ENCODE measurements around the gene SHC2. TPM values are rescaled to one million over a fixed set of nuclear protein-coding genes. Genes with fewer than 3 reads are reported as not detected.
A peak's percentile ranks its signal among the peaks of the same experiment; 100 is the strongest.

Gene SHC2
- total RNA-seq: under 1 TPM in 1 of 2 experiments, not detected in 1; 0.21 TPM

GRCh38 chr19:460877-461720 lies at the start of gene SHC2:
Gene SHC2 (minus strand): TSS chr19:461033. CDS start chr19:460996, 37 bp downstream.
- peaks cover 14% of the 10 kb centered on the region for H3K27me3 Mint-ChIP-seq
- ATAC-seq: no peak
- peaks cover 8% of the 10 kb centered on the region for H3K4me1 Mint-ChIP-seq
- no peak within 1 kb of the TSS for H3K27ac Mint-ChIP-seq
- no peaks in the 10 kb centered on the region for H3K36me3 Mint-ChIP-seq (ENCODE audit: low read depth)
- intact Hi-C loops (cut with DNase I, micrococcal nuclease): no loop called here
- no peaks in the 10 kb centered on the region for H3K9me3 Mint-ChIP-seq (ENCODE audit: low read depth)
- peak within 1 kb of the TSS; percentile 45 for H3K4me3 Mint-ChIP-seq
- DNase-seq: no peak
- ChIA-PET CTCF (no interaction called here), POLR2A (no interaction called here)

- ChIA-PET CTCF (interaction anchor here (1.0 to 1.4 kb wide), 2 partner anchors 13 to 20 kb away, joined by 3 to 4 read pairs; no protein-coding TSS in a partner anchor), POLR2A (no interaction called here)
- Mint-ChIP-seq H3K27ac (peak overlapping the region; percentile 92), H3K36me3 (ENCODE audit: low read depth) (peaks cover 6% of the 10 kb centered on the region), H3K4me3 (peak overlapping the region; percentile 95), H3K4me1 (peaks cover 42% of the 10 kb centered on the region), H3K27me3 (no peaks in the 10 kb centered on the region), H3K9me3 (ENCODE audit: low read depth) (no peaks in the 10 kb centered on the region)
- ATAC-seq (no peak), DNase-seq (no peak)
- intact Hi-C loops (cut with DNase I, micrococcal nuclease): no loop called here
Measured at GRCh38 chr19:508204-509150, 47.6 kb upstream of the SHC2 start.

GRCh38 chr19:507286-508203 lies 46.7 kb upstream of the SHC2 start, which contains the start of gene TPGS1:
Gene TPGS1 (plus strand): TSS chr19:507497. CDS start chr19:507507, 10 bp downstream.
- peak within 1 kb of the TSS; percentile 95 for H3K4me3 Mint-ChIP-seq
- ChIA-PET CTCF (interaction anchor here (0.6 to 1.8 kb wide), 10 partner anchors 11 to 164 kb away, joined by 3 to 18 read pairs (median 6); partner anchors contain the start of genes C2CD4C, CDC34 and MADCAM1), POLR2A (interaction anchor here (1.0 kb wide), 1 partner anchor 10 kb away, joined by 4 read pairs; no protein-coding TSS in a partner anchor)
- peaks cover 6% of the 10 kb centered on the region for H3K36me3 Mint-ChIP-seq (ENCODE audit: low read depth)
- H3K27ac Mint-ChIP-seq: peak within 1 kb of the TSS; percentile 100
- intact Hi-C loops (cut with DNase I, micrococcal nuclease): loop anchor here (1.0 to 2.0 kb wide), 9 partner anchors 18 to 290 kb away; partner anchors contain the start of genes CDC34 (in 2 of the 2), BSG (in 1 of the 2), MIER2 (in 1 of the 2) and PTBP1 (in 1 of the 2)
- DNase-seq (peak; percentile 92), ATAC-seq (peak; percentile 64)
- H3K4me1 Mint-ChIP-seq: peaks cover 46% of the 10 kb centered on the region
- no peaks in the 10 kb centered on the region for H3K27me3 Mint-ChIP-seq
- no peaks in the 10 kb centered on the region for H3K9me3 Mint-ChIP-seq (ENCODE audit: low read depth)

- Mint-ChIP-seq H3K27ac (peak overlapping the region; percentile 100), H3K4me3 (peak overlapping the region; percentile 95), H3K4me1 (peaks cover 41% of the 10 kb centered on the region), H3K9me3 (ENCODE audit: low read depth) (no peaks in the 10 kb centered on the region), H3K27me3 (no peaks in the 10 kb centered on the region), H3K36me3 (ENCODE audit: low read depth) (peaks cover 6% of the 10 kb centered on the region)
- ATAC-seq: peak; percentile 72
- POLR2A ChIA-PET: interaction anchor here (0.5 to 1.0 kb wide), 4 partner anchors 9 to 437 kb away, joined by 4 to 6 read pairs (median 4); partner anchors contain the start of gene MADCAM1
- peak; percentile 97 for DNase-seq
- intact Hi-C loops (cut with DNase I, micrococcal nuclease): loop anchor here (1.0 to 2.0 kb wide), 9 partner anchors 17 to 291 kb away; partner anchors contain the start of genes CDC34 (in 2 of the 2), BSG (in 1 of the 2), MIER2 (in 1 of the 2) and PTBP1 (in 1 of the 2)
- CTCF ChIA-PET: interaction anchor here (0.6 to 1.8 kb wide), 12 partner anchors 11 to 163 kb away, joined by 3 to 18 read pairs (median 5); partner anchors contain the start of genes C2CD4C, CDC34 and MADCAM1
Measured at GRCh38 chr19:506404-507285, 45.8 kb upstream of the SHC2 start.

- Mint-ChIP-seq H3K9me3 (ENCODE audit: low read depth) (no peaks in the 10 kb centered on the region), H3K4me1 (peaks cover 28% of the 10 kb centered on the region), H3K27ac (no peak overlapping the region), H3K27me3 (no peaks in the 10 kb centered on the region), H3K4me3 (no peak overlapping the region), H3K36me3 (ENCODE audit: low read depth) (peaks cover 3% of the 10 kb centered on the region)
- intact Hi-C loops (cut with DNase I, micrococcal nuclease): no loop called here
- DNase-seq: no peak
- no peak for ATAC-seq
- CTCF ChIA-PET: interaction anchor here (1.6 kb wide), 1 partner anchor 9 kb away, joined by 7 read pairs; no protein-coding TSS in a partner anchor
- POLR2A ChIA-PET: no interaction called here
Measured at GRCh38 chr19:504616-505015, 43.8 kb upstream of the SHC2 start.

GRCh38 chr19:501646-502045 lies 40.8 kb upstream of the SHC2 start:
- CTCF ChIA-PET: no interaction called here
- Mint-ChIP-seq H3K27me3 (peaks cover 11% of the 10 kb centered on the region), H3K36me3 (ENCODE audit: low read depth) (no peaks in the 10 kb centered on the region), H3K4me1 (peaks cover 14% of the 10 kb centered on the region), H3K9me3 (ENCODE audit: low read depth) (no peaks in the 10 kb centered on the region), H3K27ac (no peak overlapping the region), H3K4me3 (no peak overlapping the region)
- no peak for ATAC-seq
- intact Hi-C loops (cut with DNase I, micrococcal nuclease): no loop called here
- no peak for DNase-seq
- POLR2A ChIA-PET: no interaction called here

GRCh38 chr19:498977-499623 lies 38.3 kb upstream of the SHC2 start:
- Mint-ChIP-seq H3K36me3 (ENCODE audit: low read depth) (no peaks in the 10 kb centered on the region), H3K27ac (no peak overlapping the region), H3K9me3 (ENCODE audit: low read depth) (no peaks in the 10 kb centered on the region), H3K4me3 (no peak overlapping the region), H3K4me1 (peaks cover 8% of the 10 kb centered on the region), H3K27me3 (peaks cover 13% of the 10 kb centered on the region)
- ATAC-seq: no peak
- ChIA-PET CTCF (no interaction called here), POLR2A (no interaction called here)
- intact Hi-C loops (cut with DNase I, micrococcal nuclease): no loop called here
- DNase-seq: no peak

- CTCF ChIA-PET: interaction anchor here (1.3 kb wide), 1 partner anchor 12 kb away, joined by 7 read pairs; no protein-coding TSS in a partner anchor
- no peak for DNase-seq
- ATAC-seq: no peak
- Mint-ChIP-seq H3K27ac (no peak overlapping the region), H3K4me3 (no peak overlapping the region), H3K9me3 (ENCODE audit: low read depth) (no peaks in the 10 kb centered on the region), H3K4me1 (peaks cover 8% of the 10 kb centered on the region), H3K36me3 (ENCODE audit: low read depth) (no peaks in the 10 kb centered on the region), H3K27me3 (peaks cover 13% of the 10 kb centered on the region)
- intact Hi-C loops (cut with DNase I, micrococcal nuclease): no loop called here
- POLR2A ChIA-PET: no interaction called here
Measured at GRCh38 chr19:498511-498891, 37.7 kb upstream of the SHC2 start.

- H3K27ac Mint-ChIP-seq: no peak overlapping the region
- intact Hi-C loops (cut with DNase I, micrococcal nuclease): no loop called here
- ChIA-PET POLR2A (interaction anchor here (0.9 kb wide), 1 partner anchor 9 kb away, joined by 4 read pairs; no protein-coding TSS in a partner anchor), CTCF (interaction anchor here (1.3 kb wide), 1 partner anchor 13 kb away, joined by 7 read pairs; no protein-coding TSS in a partner anchor)
- H3K4me1 Mint-ChIP-seq: peaks cover 8% of the 10 kb centered on the region
- H3K36me3 Mint-ChIP-seq (ENCODE audit: low read depth): no peaks in the 10 kb centered on the region
- DNase-seq (no peak), ATAC-seq (no peak)
- no peaks in the 10 kb centered on the region for H3K9me3 Mint-ChIP-seq (ENCODE audit: low read depth)
- no peak overlapping the region for H3K4me3 Mint-ChIP-seq
- peaks cover 13% of the 10 kb centered on the region for H3K27me3 Mint-ChIP-seq
Measured at GRCh38 chr19:497869-498510, 37.2 kb upstream of the SHC2 start.
